AG04450 (cell line): Measurements from ENCODE around the gene UGT1A6. TPM values are rescaled to one million over a fixed set of nuclear protein-coding genes. Genes with fewer than 3 reads are reported as not detected.
"Not testable (repeated sequence)": the region's sequence is repeated elsewhere in the genome, so short reads cannot be mapped to it uniquely, and the experiment has no call there.

ENCODE experiments used
- CTCF ChIA-PET: fragments of 300-600, 350-600 bp; formaldehyde crosslinking; extraction: SDS; loops from one replicate; lab custom pipeline; 2022; ENCODE audit warnings: antibody characterized with exemption, inconsistent platforms; lab: Charles Lee
- POLR2A ChIA-PET: fragments of 350-600 bp; formaldehyde crosslinking; extraction: SDS; loops from one replicate; lab custom pipeline; 2021; ENCODE audit warnings: antibody characterized with exemption, inconsistent platforms; lab: Yijun Ruan, JAX
- DNase-seq: peaks from one replicate; pipeline ENCODE4 v3.0.0-alpha.2; 2011; ENCODE audit warnings: low read depth, low spot score
- H3K27ac ChIP-seq: one replicate; pipeline ENCODE4 v1.5.1; 2012; ENCODE audit warnings: low read depth, low read length, control low read depth
- H3K27me3 ChIP-seq: one replicate; pipeline ENCODE4 v1.6.0; 2012; ENCODE audit warnings: low read length; ENCODE audit not compliant: control insufficient read depth, insufficient read depth
- H3K4me3 ChIP-seq: 2 replicates; pipeline ENCODE4 v1.5.1; 2011; ENCODE audit warnings: mild to moderate bottlenecking, low read depth, low read length, control low read depth
- H3K9me3 ChIP-seq: 2 replicates; pipeline ENCODE4 v1.5.1; 2012; ENCODE audit warnings: low read length; ENCODE audit not compliant: control insufficient read depth, insufficient read depth
- CTCF ChIP-seq: IDR thresholded peaks from 2 replicates; pipeline ENCODE4 v1.5.1; 2011; ENCODE audit warnings: low read depth, low read length, control low read depth, inconsistent platforms
- polyA minus RNA-seq: library from RNA; depleted of rRNA, polyadenylated mRNA; stranded (reverse); fragments of >200 nt; gene quantifications from 2 replicates; pipeline ENCODE4 v1.2.3, GENCODE V29; 2011; rRNA and poly(A)+ RNA removed
- polyA plus RNA-seq: library from polyadenylated mRNA; depleted of rRNA; stranded (reverse); fragments of >200 nt; gene quantifications from 2 replicates; pipeline ENCODE4 v1.2.3, GENCODE V29; 2011; rRNA removed

Gene UGT1A6
- polyA plus RNA-seq (not detected in 2 replicates), polyA minus RNA-seq (not detected in 2 replicates)

DNA sequence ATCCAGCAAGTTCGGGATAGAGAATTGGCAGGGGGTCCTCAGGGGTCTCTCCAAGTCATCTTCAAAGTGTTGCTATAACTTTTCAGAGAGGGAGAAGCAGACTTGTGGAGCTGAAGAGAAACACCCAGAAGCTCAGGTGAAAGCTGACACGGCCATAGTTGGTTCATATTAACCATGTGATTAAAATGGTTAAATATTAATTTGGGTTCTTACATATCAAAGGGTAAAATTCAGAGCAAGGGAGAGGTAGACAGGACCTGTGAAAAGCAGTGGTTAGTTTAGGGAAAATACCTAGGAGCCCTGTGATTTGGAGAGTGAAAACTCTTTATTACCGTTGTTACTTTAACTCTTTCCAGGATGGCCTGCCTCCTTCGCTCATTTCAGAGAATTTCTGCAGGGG, at the start of gene UGT1A6:
Gene UGT1A6 (plus strand): TSS at position 243 of the 400 bp plus-strand sequence. CDS start 115 bp downstream, at position 358.
- H3K27me3 ChIP-seq = peaks cover 2% of the 10 kb centered on the region
- H3K9me3 ChIP-seq = no peaks in the 10 kb centered on the region
- ChIA-PET POLR2A (no interaction called here), CTCF (no interaction called here)
- no peak within 1 kb of the TSS for H3K4me3 ChIP-seq
- no peak for DNase-seq
- no peak within 1 kb of the TSS for H3K27ac ChIP-seq
- TF ChIP-seq CTCF = no peak

GRCh38 chr2:233643128-233643527, 49.6 kb upstream of the UGT1A6 start:
- Histone ChIP-seq H3K4me3 (no peak overlapping the region), H3K27me3 (peaks cover 6% of the 10 kb centered on the region), H3K27ac (no peak overlapping the region), H3K9me3 (peaks cover 4% of the 10 kb centered on the region; the same call in 1 of the 2 replicates)
- POLR2A ChIA-PET = no interaction called here
- peak; percentile 34 for TF ChIP-seq CTCF
- CTCF ChIA-PET = interaction anchor here (0.5 to 0.6 kb wide), 2 partner anchors 69 to 136 kb away, joined by 3 to 4 read pairs; no protein-coding TSS in a partner anchor
- no peak for DNase-seq

DNA sequence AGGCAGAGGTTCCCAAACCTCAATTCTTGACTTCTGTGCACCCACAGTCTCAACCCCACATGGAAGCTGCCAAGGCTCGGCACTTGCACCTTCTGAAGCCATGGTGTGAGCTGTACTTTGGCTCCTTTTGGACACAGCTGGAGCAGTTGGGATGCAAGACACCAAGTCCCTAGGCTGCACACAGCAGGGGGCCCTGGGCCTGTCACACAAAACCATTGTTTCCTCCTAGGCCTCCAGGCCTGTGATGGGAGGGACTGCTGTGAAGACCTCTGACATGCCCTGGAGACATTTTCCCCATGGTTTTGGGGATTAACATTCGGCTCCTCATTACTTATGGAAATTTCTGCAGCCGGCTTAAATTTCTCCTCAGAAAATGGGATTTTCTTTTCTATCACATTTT, 46.7 kb upstream of the UGT1A6 start:
- H3K4me3 ChIP-seq, H3K27me3 ChIP-seq, POLR2A ChIA-PET, H3K9me3 ChIP-seq, CTCF ChIA-PET, DNase-seq, H3K27ac ChIP-seq: not testable (repeated sequence)

DNA sequence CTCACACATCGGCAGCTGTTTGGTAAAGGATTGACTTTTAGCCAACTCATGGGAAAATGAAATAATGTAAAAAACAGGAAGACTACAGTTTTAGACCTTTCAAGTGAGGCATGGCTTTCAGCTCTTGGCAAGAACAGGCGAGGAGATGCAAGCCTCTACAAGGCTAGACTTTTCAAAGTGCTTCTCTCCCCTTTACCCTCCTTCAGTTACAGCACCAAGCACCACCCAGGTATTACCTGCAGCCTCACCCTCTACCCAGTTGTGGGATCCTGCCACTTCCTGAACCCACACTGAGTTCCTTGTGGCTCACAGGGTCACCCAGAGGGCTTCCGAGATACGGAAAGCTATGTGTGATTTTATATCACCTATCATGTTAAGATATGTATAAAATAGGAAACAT, 41.7 kb upstream of the UGT1A6 start:
- no peaks in the 10 kb centered on the region for H3K27me3 ChIP-seq
- no peak overlapping the region for H3K27ac ChIP-seq
- no peak for DNase-seq
- H3K9me3 ChIP-seq = no peaks in the 10 kb centered on the region
- H3K4me3 ChIP-seq = no peak overlapping the region
- TF ChIP-seq CTCF = no peak
- POLR2A ChIA-PET = no interaction called here
- CTCF ChIA-PET = no interaction called here

- TF ChIP-seq CTCF = no peak
- H3K9me3 ChIP-seq = no peaks in the 10 kb centered on the region
- H3K27ac ChIP-seq = no peak overlapping the region
- H3K4me3 ChIP-seq = no peak overlapping the region
- DNase-seq = no peak
- POLR2A ChIA-PET = no interaction called here
- CTCF ChIA-PET = no interaction called here
- H3K27me3 ChIP-seq = peaks cover 3% of the 10 kb centered on the region
Measured at GRCh38 chr2:233651430-233651829, 41.3 kb upstream of the UGT1A6 start.

DNA sequence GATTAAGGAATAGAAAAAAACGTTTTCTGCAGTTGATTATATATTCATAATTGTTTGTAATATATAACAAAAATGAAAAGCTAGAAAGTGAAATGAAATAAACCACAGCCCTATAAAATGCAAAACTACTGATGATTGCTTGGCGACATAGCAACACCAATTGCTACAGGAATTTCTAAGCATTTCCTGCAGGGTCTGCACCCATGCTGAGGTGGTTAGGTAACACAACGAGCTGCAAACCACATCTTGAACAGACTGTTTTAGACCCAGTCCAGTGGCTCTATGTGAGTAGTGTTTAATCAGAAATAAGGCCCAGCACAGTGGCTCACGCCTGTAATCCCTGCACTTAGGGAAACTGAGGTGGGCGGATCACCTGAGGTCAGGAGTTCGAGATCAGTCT, 38.2 kb upstream of the UGT1A6 start:
- no peak overlapping the region for H3K27ac ChIP-seq
- H3K27me3 ChIP-seq = peaks cover 3% of the 10 kb centered on the region
- H3K4me3 ChIP-seq = no peak overlapping the region
- no peak for DNase-seq
- ChIA-PET POLR2A (no interaction called here), CTCF (no interaction called here)
- TF ChIP-seq CTCF = no peak
- H3K9me3 ChIP-seq = no peaks in the 10 kb centered on the region
